Activated naive CD4-positive, alpha-beta T cell treated with anti-CD3 and anti-CD28 coated beads for 36 hours (primary cell): Measurements from ENCODE around the gene MPRIP. TPM values are rescaled to one million over a fixed set of nuclear protein-coding genes. Genes with fewer than 3 reads are reported as not detected.

ENCODE experiments used
- CTCF ChIA-PET: fragments of 350-600 bp; sonication (Branson Sonifier 250); formaldehyde crosslinking; loops from one replicate; lab custom pipeline; 2021; ENCODE audit warnings: antibody characterized with exemption; lab: Charles Lee
- DNase-seq: peaks from one replicate; pipeline ENCODE4 v3.0.0-alpha.2; 2020
- H3K27ac Mint-ChIP-seq: one replicate; pipeline ENCODE4 v1.8.0; 2021; ENCODE audit warnings: mild to moderate bottlenecking, mixed read lengths
- H3K27me3 Mint-ChIP-seq: one replicate; pipeline ENCODE4 v1.8.0; 2021; ENCODE audit warnings: low read depth, mixed read lengths
- H3K36me3 Mint-ChIP-seq: one replicate; pipeline ENCODE4 v1.8.0; 2021; ENCODE audit warnings: low read depth, mixed read lengths
- H3K4me1 Mint-ChIP-seq: one replicate; pipeline ENCODE4 v1.8.0; 2021; ENCODE audit warnings: low read depth, mixed read lengths
- H3K4me3 Mint-ChIP-seq: one replicate; pipeline ENCODE4 v1.8.0; 2021; ENCODE audit warnings: mild to moderate bottlenecking, moderate library complexity, mixed read lengths
- H3K9me3 Mint-ChIP-seq: one replicate; pipeline ENCODE4 v1.8.0; 2021; ENCODE audit warnings: mixed read lengths
- intact Hi-C: fragments of 100-400 bp; cut with micrococcal nuclease; formaldehyde crosslinking; loops from one replicate; pipeline ENCODE4 v1.15.1; 2023
- total RNA-seq, 2 experiments: library from RNA; stranded (reverse); gene quantifications; one replicate each; pipeline ENCODE4 v1.2.3, GENCODE V29; 2021

MPRIP gene
- total RNA-seq, 2 experiments from 2014 or later, result 125 TPM

DNA sequence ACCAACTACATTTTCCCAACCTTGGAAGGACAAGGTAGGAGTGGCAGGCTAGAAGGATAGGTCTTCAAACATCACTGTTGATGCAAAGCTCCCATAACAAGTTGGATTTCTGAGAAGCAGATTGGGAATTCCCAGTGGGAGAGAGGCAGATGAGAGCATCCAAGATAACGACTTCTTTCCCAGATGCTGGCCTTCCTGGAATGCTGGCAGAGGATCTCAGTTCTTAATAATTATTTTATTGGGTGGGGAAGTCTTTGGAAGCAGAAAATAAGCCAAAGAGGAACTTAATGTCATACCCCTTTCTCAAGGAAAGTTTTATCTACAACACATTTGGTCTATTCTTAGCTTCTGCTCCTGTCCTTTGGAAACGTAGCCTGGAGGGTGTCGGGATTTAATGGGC, 64.5 kb downstream of the MPRIP start:
- intact Hi-C loops, result no loop called here
- Mint-ChIP-seq H3K9me3 (no peaks in the 10 kb centered on the region), H3K4me3 (no peak overlapping the region), H3K4me1 (peaks cover 55% of the 10 kb centered on the region), H3K27ac (no peak overlapping the region), H3K27me3 (no peaks in the 10 kb centered on the region), H3K36me3 (no peaks in the 10 kb centered on the region)
- no peak for DNase-seq
- CTCF ChIA-PET, result interaction anchor here (0.6 kb wide), 1 partner anchor 9 kb away, joined by 3 read pairs; no protein-coding TSS in a partner anchor

DNA sequence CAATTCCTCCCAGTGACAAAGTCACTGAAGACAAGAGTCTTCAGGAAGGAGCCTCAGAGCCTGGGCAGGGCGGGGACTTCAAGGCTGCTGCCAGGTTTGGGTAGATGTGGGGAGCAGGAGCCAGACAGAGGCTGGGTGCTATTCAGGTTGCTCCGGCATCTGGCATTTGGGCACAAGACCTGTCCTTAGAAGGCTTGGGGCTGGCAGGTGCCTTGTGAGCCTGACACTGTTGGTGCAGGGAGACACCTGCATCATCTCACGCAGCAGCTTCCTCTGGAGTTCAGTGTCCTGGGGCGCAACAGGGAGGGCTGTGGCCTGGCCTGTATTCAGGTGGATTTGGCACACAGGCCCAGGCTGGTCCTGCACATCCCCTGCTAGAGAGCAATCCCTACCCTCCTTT, 65.0 kb downstream of the MPRIP start:
- intact Hi-C loops, result no loop called here
- no peaks in the 10 kb centered on the region for H3K36me3 Mint-ChIP-seq
- H3K27me3 Mint-ChIP-seq, result no peaks in the 10 kb centered on the region
- H3K9me3 Mint-ChIP-seq, result no peaks in the 10 kb centered on the region
- no peak for DNase-seq
- H3K4me3 Mint-ChIP-seq, result no peak overlapping the region
- no peak overlapping the region for H3K27ac Mint-ChIP-seq
- peaks cover 58% of the 10 kb centered on the region for H3K4me1 Mint-ChIP-seq
- CTCF ChIA-PET, result interaction anchor here (0.6 kb wide), 1 partner anchor 10 kb away, joined by 3 read pairs; no protein-coding TSS in a partner anchor

DNA sequence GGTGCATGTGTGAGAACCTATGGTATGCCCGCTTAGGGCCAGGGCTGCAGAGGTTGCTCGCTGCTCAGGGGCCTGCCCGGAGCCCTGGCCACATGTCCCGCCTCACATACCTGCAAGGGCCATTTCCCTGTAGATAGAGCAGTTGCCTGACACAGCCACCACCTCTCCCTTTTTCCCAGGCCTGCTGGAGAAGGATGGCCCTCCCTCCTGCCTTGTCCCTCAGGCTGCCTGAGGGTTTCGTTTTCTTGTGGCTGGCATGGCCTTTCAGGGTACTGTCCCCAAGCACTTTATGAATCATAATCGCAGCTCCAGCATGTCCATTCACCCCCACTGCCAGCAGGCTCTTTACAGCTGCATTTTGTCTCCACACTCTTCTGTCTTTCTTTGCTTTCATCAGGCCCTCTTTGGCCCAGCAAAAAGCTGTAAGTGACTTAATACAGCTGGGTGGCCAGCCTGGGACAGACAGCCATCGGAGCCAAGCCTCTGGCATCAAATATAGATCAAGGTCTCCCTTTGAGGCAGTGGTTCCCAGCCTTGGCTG, 65.7 kb downstream of the MPRIP start:
- intact Hi-C loops, result no loop called here
- Mint-ChIP-seq H3K4me1 (peaks cover 58% of the 10 kb centered on the region), H3K9me3 (no peaks in the 10 kb centered on the region), H3K4me3 (no peak overlapping the region), H3K27me3 (no peaks in the 10 kb centered on the region), H3K36me3 (no peaks in the 10 kb centered on the region), H3K27ac (no peak overlapping the region)
- no peak for DNase-seq
- CTCF ChIA-PET, result no interaction called here

DNA sequence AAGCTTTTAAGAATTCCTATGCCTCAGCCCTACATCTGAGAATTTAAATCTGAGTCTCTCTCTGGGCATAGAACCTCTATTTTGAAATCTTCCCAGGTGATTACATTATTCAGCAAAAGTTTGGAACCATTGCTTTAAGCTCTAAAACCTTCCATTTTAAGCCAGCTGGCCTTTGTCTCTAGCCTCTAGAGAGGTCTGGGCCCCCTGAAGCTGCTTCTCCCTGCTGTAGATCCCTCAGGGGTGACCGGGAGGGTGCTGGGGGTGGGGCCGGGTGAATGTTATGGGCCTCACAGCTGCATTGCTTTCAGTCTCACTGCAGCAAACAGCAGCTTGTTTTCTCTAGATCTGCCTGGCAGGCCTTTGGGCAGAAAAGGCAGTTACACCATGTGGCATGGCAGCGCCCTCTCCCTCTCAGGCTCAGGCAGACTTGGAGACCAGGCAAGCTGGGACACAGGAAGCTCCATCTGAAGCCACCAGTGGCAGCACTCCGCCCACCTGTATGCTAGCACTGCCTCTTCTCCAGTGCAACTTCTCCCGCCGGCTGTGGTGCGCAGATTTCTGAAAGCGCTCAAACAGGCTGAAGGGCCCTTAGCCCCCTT, 66.3 kb downstream of the MPRIP start:
- intact Hi-C loops, result no loop called here
- no peaks in the 10 kb centered on the region for H3K9me3 Mint-ChIP-seq
- no peaks in the 10 kb centered on the region for H3K27me3 Mint-ChIP-seq
- no peaks in the 10 kb centered on the region for H3K36me3 Mint-ChIP-seq
- H3K4me1 Mint-ChIP-seq, result peaks cover 61% of the 10 kb centered on the region
- CTCF ChIA-PET, result no interaction called here
- no peak overlapping the region for H3K27ac Mint-ChIP-seq
- DNase-seq, result no peak
- no peak overlapping the region for H3K4me3 Mint-ChIP-seq

DNA sequence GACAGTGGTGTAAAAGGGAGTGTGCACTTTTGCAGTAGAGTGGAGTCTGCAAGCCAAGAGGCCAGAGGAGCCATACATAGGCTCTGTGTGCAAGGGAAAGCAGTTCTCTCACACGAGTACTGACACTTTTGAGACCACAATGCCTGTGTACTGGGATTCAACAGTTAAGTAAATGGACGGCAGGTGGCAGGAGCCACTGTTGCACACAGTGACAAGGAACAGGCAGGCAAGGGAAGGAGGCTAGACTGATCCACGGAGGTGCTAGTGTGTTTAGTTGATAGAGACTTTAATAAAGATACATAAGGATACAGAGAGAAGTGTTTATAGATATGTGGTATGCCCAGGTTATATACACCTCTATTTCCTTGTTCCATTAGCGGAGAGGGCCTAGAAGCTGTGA, 67.0 kb downstream of the MPRIP start:
- H3K4me1 Mint-ChIP-seq, result peaks cover 60% of the 10 kb centered on the region
- CTCF ChIA-PET, result no interaction called here
- no peak overlapping the region for H3K4me3 Mint-ChIP-seq
- no peaks in the 10 kb centered on the region for H3K36me3 Mint-ChIP-seq
- no peaks in the 10 kb centered on the region for H3K27me3 Mint-ChIP-seq
- H3K9me3 Mint-ChIP-seq, result no peaks in the 10 kb centered on the region
- no peak for DNase-seq
- no peak overlapping the region for H3K27ac Mint-ChIP-seq
- intact Hi-C loops, result no loop called here

DNA sequence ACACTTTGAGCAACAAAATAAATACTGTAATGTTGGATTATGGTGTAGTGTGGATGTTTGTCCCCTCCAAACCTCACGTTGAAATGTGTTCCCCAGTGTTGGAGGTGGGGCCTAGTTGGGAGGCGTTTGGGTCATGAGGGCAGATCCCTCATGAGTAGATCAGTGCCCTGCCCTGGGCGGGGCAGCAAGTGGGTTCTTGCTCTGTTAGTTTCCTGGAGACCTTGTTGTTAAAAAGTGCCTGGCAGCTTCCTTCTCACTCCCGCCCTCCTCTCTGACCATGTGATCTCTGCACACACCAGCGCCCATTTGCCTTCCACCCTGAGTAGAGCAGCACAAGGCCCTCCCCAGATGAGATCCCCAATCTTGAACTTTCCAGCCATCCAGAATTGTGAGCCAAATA, 67.7 kb downstream of the MPRIP start:
- Mint-ChIP-seq H3K4me1 (peaks cover 60% of the 10 kb centered on the region), H3K27me3 (no peaks in the 10 kb centered on the region), H3K4me3 (no peak overlapping the region), H3K9me3 (no peaks in the 10 kb centered on the region), H3K36me3 (no peaks in the 10 kb centered on the region), H3K27ac (no peak overlapping the region)
- CTCF ChIA-PET, result no interaction called here
- intact Hi-C loops, result no loop called here
- peak; percentile 29 for DNase-seq

DNA sequence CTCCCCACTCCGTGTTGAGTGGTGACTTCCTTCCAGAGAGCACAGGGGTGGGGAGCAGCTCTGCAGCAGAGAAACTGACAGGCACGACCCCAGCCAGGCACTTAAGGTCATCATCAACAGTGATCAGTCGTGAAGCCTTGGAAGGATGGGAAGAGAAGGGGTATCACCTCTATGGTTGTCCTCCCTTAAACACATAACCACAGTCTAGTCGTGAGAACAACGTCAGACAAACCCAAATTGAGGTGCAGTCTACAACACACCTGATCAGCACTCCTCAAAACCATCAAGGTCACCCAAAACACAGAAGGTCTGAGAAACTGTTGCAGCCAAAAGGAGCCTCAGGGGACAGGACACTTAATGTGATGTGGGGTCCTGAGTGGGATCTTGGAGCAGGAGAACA, 68.3 kb downstream of the MPRIP start:
- intact Hi-C loops, result no loop called here
- no peak for DNase-seq
- peaks cover 66% of the 10 kb centered on the region for H3K4me1 Mint-ChIP-seq
- H3K36me3 Mint-ChIP-seq, result no peaks in the 10 kb centered on the region
- H3K27ac Mint-ChIP-seq, result no peak overlapping the region
- no peaks in the 10 kb centered on the region for H3K27me3 Mint-ChIP-seq
- no peak overlapping the region for H3K4me3 Mint-ChIP-seq
- CTCF ChIA-PET, result no interaction called here
- no peaks in the 10 kb centered on the region for H3K9me3 Mint-ChIP-seq

DNA sequence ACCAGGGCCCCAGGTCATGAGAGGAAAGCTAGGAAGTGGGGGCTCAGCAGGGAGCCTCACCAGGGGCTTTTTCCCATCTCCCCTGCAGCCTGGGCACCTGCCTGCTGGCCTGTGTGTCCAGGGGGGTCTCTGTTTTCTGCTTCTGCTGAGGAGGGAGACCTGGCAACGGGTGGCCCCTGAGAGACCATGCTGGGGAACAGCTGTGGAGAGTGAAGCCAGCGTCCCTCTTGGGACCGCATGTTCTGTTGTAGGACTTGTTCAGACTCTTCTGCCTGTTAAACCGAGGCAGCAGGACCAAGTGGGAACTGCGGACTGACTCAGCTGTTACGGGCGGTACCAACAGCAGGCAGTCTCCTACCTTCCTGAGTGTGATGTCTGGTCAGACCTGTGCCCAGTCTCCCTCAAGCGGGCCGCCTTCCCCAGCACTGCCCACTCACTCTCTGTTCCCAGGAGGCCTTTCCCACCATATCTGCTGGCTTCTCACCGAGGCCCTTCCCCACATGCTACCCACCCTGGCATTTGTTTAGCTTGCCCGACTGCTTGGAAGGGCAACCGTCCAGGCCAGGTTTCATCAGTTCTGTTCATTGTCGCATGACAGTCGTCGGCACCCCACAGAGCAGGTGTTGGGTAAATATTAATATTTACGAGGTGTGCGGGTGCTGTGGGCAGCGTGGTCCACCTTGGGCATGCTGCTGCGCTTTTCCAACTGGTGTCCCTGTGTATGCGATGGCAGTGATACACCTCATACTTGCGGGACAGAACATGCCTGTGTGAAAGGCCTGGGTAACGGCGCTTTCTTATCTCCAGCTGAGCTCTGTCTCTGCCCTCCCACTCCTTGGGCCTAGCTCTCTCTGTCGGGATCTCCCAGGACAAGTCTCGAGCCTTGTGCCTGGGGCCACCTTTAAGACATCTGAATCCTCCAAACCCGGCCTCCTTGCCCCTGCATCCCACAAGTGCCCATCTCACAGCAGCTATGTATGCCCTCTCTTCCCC, 69.4 kb downstream of the MPRIP start:
- Mint-ChIP-seq H3K4me3 (no peak overlapping the region), H3K4me1 (peaks cover 71% of the 10 kb centered on the region), H3K27me3 (no peaks in the 10 kb centered on the region), H3K36me3 (no peaks in the 10 kb centered on the region), H3K9me3 (no peaks in the 10 kb centered on the region), H3K27ac (no peak overlapping the region)
- intact Hi-C loops, result no loop called here
- no peak for DNase-seq
- CTCF ChIA-PET, result interaction anchor here (0.6 kb wide), 1 partner anchor 39 kb away, joined by 3 read pairs; no protein-coding TSS in a partner anchor

DNA sequence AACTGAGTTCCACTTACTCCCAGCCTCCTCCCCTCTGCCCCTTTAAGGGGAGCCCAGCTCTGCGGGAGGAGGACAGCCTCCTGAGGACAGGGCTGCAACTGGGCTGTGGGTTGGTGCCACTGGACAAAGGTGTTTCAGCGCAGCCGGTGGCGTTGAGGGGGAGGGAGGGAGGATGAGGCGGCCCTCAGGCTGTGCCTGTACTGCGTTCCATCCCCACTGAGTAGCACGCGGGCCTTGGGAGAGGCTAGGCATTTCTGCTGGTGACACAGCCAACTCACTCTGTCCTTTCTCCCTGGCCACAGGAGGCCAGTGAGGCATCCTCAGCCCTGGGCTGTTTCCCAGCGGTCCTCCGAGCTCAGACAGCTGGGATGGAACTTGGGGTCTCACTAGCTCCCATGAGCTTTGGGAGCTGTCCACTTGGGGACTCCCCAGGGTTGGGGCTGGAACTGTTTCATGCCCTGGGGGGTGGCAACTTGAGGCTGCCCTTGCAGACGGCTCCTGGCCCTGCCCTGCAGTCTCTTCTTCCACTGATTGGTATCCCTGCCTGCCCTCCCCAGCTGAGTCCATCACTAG, 70.5 kb downstream of the MPRIP start:
- no peak for DNase-seq
- Mint-ChIP-seq H3K4me3 (no peak overlapping the region), H3K4me1 (peaks cover 70% of the 10 kb centered on the region), H3K36me3 (no peaks in the 10 kb centered on the region), H3K27ac (no peak overlapping the region), H3K9me3 (no peaks in the 10 kb centered on the region), H3K27me3 (no peaks in the 10 kb centered on the region)
- CTCF ChIA-PET, result no interaction called here
- intact Hi-C loops, result no loop called here

DNA sequence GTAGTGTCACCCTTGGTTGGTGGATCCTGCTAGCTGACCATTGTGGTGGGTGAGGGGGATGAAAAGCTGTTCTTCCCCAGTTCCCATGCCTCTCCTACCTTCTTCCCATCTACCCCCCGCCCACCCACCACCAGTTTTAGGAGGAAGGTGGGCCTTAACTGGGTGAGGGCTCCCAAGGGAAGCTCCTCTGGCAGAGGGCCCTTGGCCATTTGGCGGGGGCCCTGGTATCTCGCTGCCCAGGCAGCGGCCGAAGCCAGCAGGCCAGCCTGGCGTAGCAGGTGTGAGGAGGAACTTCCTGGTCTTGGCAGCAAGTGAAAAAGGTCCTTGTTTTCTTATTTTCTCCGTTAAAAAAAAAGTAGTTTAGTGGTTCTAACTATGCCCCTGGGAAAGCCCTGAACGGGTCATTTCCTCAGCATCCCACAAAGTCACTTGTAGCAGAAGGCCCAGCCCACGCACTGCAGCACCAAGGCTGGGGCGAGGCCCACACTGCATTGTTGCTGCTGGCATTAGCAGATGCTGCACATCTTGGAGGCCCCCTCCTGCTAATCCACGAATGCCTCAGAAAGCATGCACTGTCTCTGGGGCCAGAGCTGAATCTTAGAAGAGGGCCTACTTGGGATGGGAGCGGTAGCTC, 72.5 kb downstream of the MPRIP start:
- CTCF ChIA-PET, result no interaction called here
- Mint-ChIP-seq H3K4me1 (peaks cover 70% of the 10 kb centered on the region), H3K27me3 (no peaks in the 10 kb centered on the region), H3K9me3 (no peaks in the 10 kb centered on the region), H3K36me3 (no peaks in the 10 kb centered on the region), H3K27ac (no peak overlapping the region), H3K4me3 (no peak overlapping the region)
- intact Hi-C loops, result no loop called here
- DNase-seq, result no peak

DNA sequence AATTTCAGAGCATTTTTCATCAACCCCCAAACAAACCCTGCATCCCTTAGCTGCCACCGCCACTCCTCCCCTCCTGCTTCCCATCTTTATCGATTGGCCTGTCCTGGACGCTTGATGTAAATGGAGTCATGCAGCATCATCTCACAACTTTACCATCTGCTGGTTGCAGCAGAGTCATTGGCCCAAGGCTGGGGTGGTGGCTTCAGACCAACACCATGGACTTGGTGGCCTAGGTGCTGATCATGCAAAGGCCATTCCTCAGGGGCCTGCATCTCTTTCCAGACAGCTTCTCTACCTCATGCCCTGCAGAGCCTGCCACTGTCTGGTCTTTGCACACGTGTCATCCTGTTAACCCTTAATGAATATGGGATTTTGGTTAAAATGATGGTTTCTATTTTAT, 73.4 kb downstream of the MPRIP start:
- Mint-ChIP-seq H3K4me1 (peaks cover 71% of the 10 kb centered on the region), H3K27me3 (no peaks in the 10 kb centered on the region), H3K9me3 (no peaks in the 10 kb centered on the region), H3K4me3 (no peak overlapping the region), H3K36me3 (no peaks in the 10 kb centered on the region), H3K27ac (no peak overlapping the region)
- DNase-seq, result no peak
- CTCF ChIA-PET, result no interaction called here
- intact Hi-C loops, result no loop called here

DNA sequence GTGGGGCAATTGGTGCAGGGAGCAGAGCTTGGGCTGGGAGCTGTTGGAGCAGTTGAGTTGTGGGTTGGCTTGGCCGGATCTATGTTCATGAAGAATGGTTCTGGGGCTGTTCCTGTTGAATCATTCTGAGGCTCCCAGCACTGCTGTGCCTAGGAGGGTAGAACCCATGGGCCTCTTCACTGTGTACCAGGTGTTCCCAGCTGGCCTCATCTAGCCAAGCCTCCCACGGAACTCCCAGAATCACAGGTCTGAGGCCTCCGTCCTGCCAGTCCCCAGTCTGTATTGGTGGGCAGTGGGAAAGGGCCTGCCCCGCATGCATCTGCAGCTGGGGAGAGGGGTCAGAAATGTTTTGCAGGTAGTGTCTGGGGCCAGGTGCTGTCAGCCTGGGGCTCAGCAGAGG, 74.1 kb downstream of the MPRIP start:
- intact Hi-C loops, result no loop called here
- DNase-seq, result no peak
- Mint-ChIP-seq H3K4me1 (peaks cover 70% of the 10 kb centered on the region), H3K27me3 (no peaks in the 10 kb centered on the region), H3K4me3 (no peak overlapping the region), H3K9me3 (no peaks in the 10 kb centered on the region), H3K27ac (peak overlapping the region; percentile 3), H3K36me3 (no peaks in the 10 kb centered on the region)
- CTCF ChIA-PET, result no interaction called here
